Ovary (tissue), 3 donors: ENCODE results near the gene BCL2L13.

Experiments
- CTCF ChIP-seq, 3 donors: fragments of 450-650 bp in 2 of 3; fragments of 200-600 bp in 1 of 3; IDR thresholded peaks; one replicate each; pipeline versions ENCODE4 v1.5.1 to v1.8.0; 2016 to 2022; ENCODE audit warnings: antibody characterized with exemption in 3 of 3, mild to moderate bottlenecking in 1 of 3
- EP300 ChIP-seq: sonication (generic); formaldehyde crosslinking; IDR thresholded peaks from one replicate; pipeline ENCODE4 v1.6.1; 2017; ENCODE audit warnings: antibody characterized with exemption
- POLR2A ChIP-seq: fragments of 450-650 bp; IDR thresholded peaks from one replicate; pipeline ENCODE4 v1.6.1; 2017; ENCODE audit warnings: antibody characterized with exemption, mild to moderate bottlenecking, moderate library complexity
- donor health status: DM: no; HTN: no; CAD: no.

DNA sequence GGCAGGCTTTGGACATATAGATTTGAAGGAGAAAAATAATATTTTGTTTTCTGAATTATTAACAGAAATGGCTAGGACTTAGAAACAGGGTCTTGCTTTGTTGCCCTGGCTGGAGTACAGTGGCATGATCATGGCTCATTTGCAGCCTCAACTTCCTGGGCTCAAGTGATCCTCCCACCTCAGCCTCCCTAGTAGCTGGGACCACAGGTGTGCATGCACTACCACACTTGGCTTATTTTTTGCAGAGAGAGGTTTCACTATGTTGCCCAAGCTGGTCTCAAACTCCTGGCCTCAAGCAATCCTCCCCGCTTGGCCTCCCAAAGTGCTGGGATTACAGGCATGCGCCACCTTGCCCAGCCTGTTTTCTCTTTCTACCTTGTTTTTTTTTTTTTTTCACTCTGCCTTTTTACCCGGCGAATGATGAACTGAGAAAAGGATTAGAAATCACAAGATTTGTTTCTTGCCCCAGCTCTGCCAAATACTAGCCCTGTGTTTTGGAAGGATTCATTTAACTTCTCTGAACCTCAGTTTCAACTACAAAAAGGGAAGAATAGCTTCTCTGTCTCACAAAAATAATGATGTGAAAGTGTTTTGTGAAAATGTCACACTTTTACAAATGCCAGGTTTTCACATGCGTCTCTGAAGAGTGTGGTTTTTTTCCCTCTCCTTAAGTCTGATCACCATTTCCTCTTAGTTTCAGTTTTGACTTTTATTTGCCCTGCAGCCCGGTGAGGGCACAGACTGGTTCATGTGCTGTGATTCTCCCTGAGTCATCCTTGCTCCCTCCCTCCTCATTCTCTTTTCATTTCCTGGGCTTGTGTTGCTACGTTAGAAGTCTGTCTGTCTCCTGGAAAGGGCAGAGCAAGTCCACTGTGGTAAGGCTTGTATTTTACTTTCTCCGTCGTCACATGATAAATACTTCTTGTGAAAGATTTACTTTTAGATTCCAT, 67.7 kb downstream of the BCL2L13 start:
- TF ChIP-seq CTCF (IDR thresholded peaks at IDR 0.05), result no peak
- TF ChIP-seq EP300, result no peak
- no peak for TF ChIP-seq POLR2A
